Loucy (cell line): ENCODE measurements around the gene TNFRSF1B.
A peak's percentile ranks its signal among the peaks of the same experiment; 100 is the strongest.

ENCODE experiments used
- H2AFZ ChIP-seq: fragments of 200-600 bp; sonication (generic); 2 replicates; pipeline ENCODE4 v1.6.0; 2016; ENCODE audit warnings: antibody characterized with exemption, mild to moderate bottlenecking, low read length, moderate library complexity
- H3F3A ChIP-seq: fragments of 200-600 bp; 2 replicates; pipeline ENCODE4 v1.6.0; 2016; ENCODE audit warnings: antibody characterized with exemption, low read depth, mild to moderate bottlenecking
- H3K27me3 ChIP-seq: fragments of 200-600 bp; sonication (generic); 2 replicates; pipeline ENCODE4 v1.6.1; 2014; ENCODE audit warnings: low read length, mild to moderate bottlenecking; ENCODE audit not compliant: insufficient read depth, poor library complexity, severe bottlenecking
- H3K36me3 ChIP-seq: fragments of 200-600 bp; sonication (generic); 2 replicates; pipeline ENCODE4 v1.6.1; 2016; ENCODE audit warnings: low read length; ENCODE audit not compliant: insufficient read depth
- H3K4me1 ChIP-seq: fragments of 200-600 bp; sonication (generic); 2 replicates; pipeline ENCODE4 v1.5.1; 2014; ENCODE audit warnings: low read length, mild to moderate bottlenecking; ENCODE audit not compliant: insufficient read depth, poor library complexity, severe bottlenecking
- H3K4me2 ChIP-seq: fragments of 200-600 bp; sonication (generic); 2 replicates; pipeline ENCODE4 v1.6.0; 2014; ENCODE audit warnings: antibody characterized with exemption, low read length, low read depth, mild to moderate bottlenecking; ENCODE audit not compliant: poor library complexity, severe bottlenecking
- H3K4me3 ChIP-seq: fragments of 200-600 bp; sonication (generic); 2 replicates; pipeline ENCODE4 v1.5.1; 2014; ENCODE audit warnings: low read length, mild to moderate bottlenecking, mixed read lengths; ENCODE audit not compliant: poor library complexity, severe bottlenecking
- H3K79me2 ChIP-seq: fragments of 200-600 bp; sonication (generic); 2 replicates; pipeline ENCODE4 v1.6.1; 2014; ENCODE audit warnings: low read length; ENCODE audit not compliant: insufficient read depth
- H3K9ac ChIP-seq: fragments of 200-600 bp; sonication (generic); 2 replicates; pipeline ENCODE4 v1.6.0; 2014; ENCODE audit warnings: mild to moderate bottlenecking, low read depth, low read length, moderate library complexity; ENCODE audit not compliant: poor library complexity, severe bottlenecking
- H3K9me2 ChIP-seq: fragments of 200-600 bp; sonication (generic); replicated peaks from 2 replicates; pipeline ENCODE4 v1.6.1; 2016; ENCODE audit warnings: low read depth, low read length, mixed read lengths
- H3K9me3 ChIP-seq: fragments of 200-600 bp; sonication (generic); 2 replicates; pipeline ENCODE4 v1.6.1; 2014; ENCODE audit warnings: mild to moderate bottlenecking, antibody characterized with exemption, low read length, low read depth; ENCODE audit not compliant: insufficient read depth
- H4K20me1 ChIP-seq: fragments of 200-600 bp; sonication (generic); 2 replicates; pipeline ENCODE4 v1.6.0; 2014; ENCODE audit warnings: antibody characterized with exemption, low read length, mild to moderate bottlenecking; ENCODE audit not compliant: insufficient read depth, poor library complexity, severe bottlenecking
- CTCF ChIP-seq: fragments of 200-600 bp; sonication (generic); conservative IDR thresholded peaks from 2 replicates; pipeline ENCODE4 v1.5.1; 2014; ENCODE audit warnings: mild to moderate bottlenecking, antibody characterized with exemption, low read length
- EZH2phosphoT487 ChIP-seq: fragments of 200-600 bp; IDR thresholded peaks from 2 replicates; pipeline ENCODE4 v1.6.1; 2018; ENCODE audit warnings: antibody characterized with exemption, mild to moderate bottlenecking, moderate library complexity, borderline replicate concordance

TNFRSF1B gene

GRCh38 chr1:12174924-12175810 lies 8.4 kb downstream of the TNFRSF1B start:
- Histone ChIP-seq H3K4me2 (peak overlapping the region; percentile 56), H2AFZ (no peak overlapping the region), H3K27me3 (no peaks in the 10 kb centered on the region), H3K79me2 (peaks cover 78% of the 10 kb centered on the region), H3K36me3 (no peaks in the 10 kb centered on the region), H4K20me1 (no peaks in the 10 kb centered on the region), H3F3A (peaks cover 3% of the 10 kb centered on the region; the same call in 1 of the 2 replicates), H3K9me2 (no peaks in the 10 kb centered on the region), H3K9ac (peak overlapping the region; percentile 50), H3K4me3 (peak overlapping the region; percentile 17), H3K9me3 (no peaks in the 10 kb centered on the region), H3K4me1 (peaks cover 72% of the 10 kb centered on the region)
- TF ChIP-seq EZH2phosphoT487 = no peak
- TF ChIP-seq CTCF = no peak

DNA sequence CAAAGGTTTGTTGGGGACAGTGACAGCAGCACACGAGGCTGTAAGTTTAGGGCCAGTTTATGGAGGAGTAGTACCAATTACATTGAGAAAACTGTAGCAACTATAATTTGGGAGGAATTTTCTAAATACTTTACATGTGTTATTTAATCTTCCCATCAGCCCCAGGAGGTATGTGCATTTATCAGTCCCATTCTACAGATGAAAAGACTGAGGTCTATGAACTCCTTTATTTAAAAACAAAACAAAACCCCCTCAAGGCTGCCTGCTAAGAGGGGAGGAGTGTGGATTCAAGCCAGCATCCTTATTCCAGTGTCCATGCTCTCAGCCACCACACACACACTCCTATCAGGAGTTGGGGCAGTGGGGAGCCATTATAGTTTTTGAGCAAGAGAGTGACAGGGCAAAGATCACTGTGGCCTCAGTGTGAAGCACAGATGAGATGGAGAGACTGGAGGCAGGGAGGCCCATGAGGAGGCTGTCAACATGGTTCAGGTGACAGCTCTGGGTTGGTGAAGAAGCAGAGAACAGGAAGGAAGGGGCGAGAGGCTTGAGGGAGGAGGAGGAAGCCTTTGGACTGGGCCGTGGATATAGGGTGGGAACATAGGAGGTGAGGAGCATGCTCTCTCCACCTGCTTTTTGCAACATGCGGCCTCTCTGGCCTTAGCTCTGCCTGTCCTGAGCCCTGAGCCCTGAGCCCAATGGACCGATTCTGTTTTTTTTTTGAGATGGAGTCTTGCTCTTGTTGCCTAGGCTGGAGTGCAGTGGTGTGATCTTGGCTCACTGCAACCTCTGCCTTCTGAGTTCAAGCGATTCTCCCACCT lies 9.7 kb downstream of the TNFRSF1B start:
- Histone ChIP-seq H3K79me2 (peaks cover 77% of the 10 kb centered on the region), H3K27me3 (no peaks in the 10 kb centered on the region), H4K20me1 (no peaks in the 10 kb centered on the region), H3F3A (peaks cover 3% of the 10 kb centered on the region; the same call in 1 of the 2 replicates), H3K9ac (no peak overlapping the region), H3K4me1 (peaks cover 70% of the 10 kb centered on the region), H3K36me3 (no peaks in the 10 kb centered on the region), H3K9me2 (no peaks in the 10 kb centered on the region), H3K4me3 (no peak overlapping the region), H3K4me2 (no peak overlapping the region), H3K9me3 (no peaks in the 10 kb centered on the region), H2AFZ (no peak overlapping the region)
- TF ChIP-seq EZH2phosphoT487 (no peak), CTCF (no peak)

- H3K27me3 ChIP-seq = no peaks in the 10 kb centered on the region
- H3K9me2 ChIP-seq = no peaks in the 10 kb centered on the region
- no peaks in the 10 kb centered on the region for H3K36me3 ChIP-seq
- H3K9ac ChIP-seq = peak overlapping the region; percentile 19
- peaks cover 71% of the 10 kb centered on the region for H3K79me2 ChIP-seq
- peak overlapping the region; percentile 80 for H3K4me2 ChIP-seq
- no peak for TF ChIP-seq CTCF
- TF ChIP-seq EZH2phosphoT487 = no peak
- H2AFZ ChIP-seq = no peak overlapping the region
- no peaks in the 10 kb centered on the region for H4K20me1 ChIP-seq
- no peaks in the 10 kb centered on the region for H3K9me3 ChIP-seq
- H3K4me1 ChIP-seq = peaks cover 65% of the 10 kb centered on the region
- no peak overlapping the region for H3K4me3 ChIP-seq
- peaks cover 3% of the 10 kb centered on the region; the same call in 1 of the 2 replicates for H3F3A ChIP-seq
These were observed 10.6 kb downstream of the TNFRSF1B start for GRCh38 chr1:12177156-12177998.
